Measurements from ENCODE around the gene CMTM6. TPM values are rescaled to one million over a fixed set of nuclear protein-coding genes. Genes with fewer than 3 reads are reported as not detected.
"Not testable (repeated sequence)": the region's sequence is repeated elsewhere in the genome, so short reads cannot be mapped to it uniquely, and the experiment has no call there.

The CMTM6 gene
- total RNA-seq, 4 donors from 2014 or later: 63.8 to 124 (median 71.3) TPM

GRCh38 chr3:32474201-32474600, 28.5 kb downstream of the CMTM6 start:
- H3K4me1 ChIP-seq: peaks cover 4 to 13% of the 10 kb centered on the region in 2 donors
- no peaks in the 10 kb centered on the region for H3K27me3 ChIP-seq
- H3K36me3 ChIP-seq: no peaks in the 10 kb centered on the region
- no peak for DNase-seq
- H3K4me3 ChIP-seq (replicated peaks in 1 of 3): no peak overlapping the region
- H3K27ac ChIP-seq: no peak overlapping the region
- intact Hi-C loops (cut with DNase I): no loop called here
- TF ChIP-seq POLR2A (IDR thresholded peaks at IDR 0.05): no peak
- TF ChIP-seq CTCF (IDR thresholded peaks at IDR 0.05): no peak
- 95 to 96% methylated on average over 2 of the region's 2 CpGs for WGBS, 2 donors
- H3K9me3 ChIP-seq: no peaks in the 10 kb centered on the region

- H3K4me1 ChIP-seq: peaks cover 9 to 19% of the 10 kb centered on the region in 2 donors
- intact Hi-C loops (cut with DNase I): not testable (repeated sequence)
- WGBS, 2 donors: 90 to 93% methylated on average over 12 of the region's 12 CpGs
These were observed 30.5 kb downstream of the CMTM6 start for GRCh38 chr3:32472151-32472550.

GRCh38 chr3:32471246-32471645, 31.4 kb downstream of the CMTM6 start:
- Histone ChIP-seq H3K36me3 (no peaks in the 10 kb centered on the region), H3K9me3 (no peaks in the 10 kb centered on the region), H3K4me3 (replicated peaks in 1 of 3) (no peak overlapping the region), H3K4me1 (peaks cover 9 to 19% of the 10 kb centered on the region in 2 donors), H3K27me3 (no peaks in the 10 kb centered on the region), H3K27ac (no peak overlapping the region)
- TF ChIP-seq POLR2A (IDR thresholded peaks at IDR 0.05) (no peak), CTCF (IDR thresholded peaks at IDR 0.05) (no peak)
- 93 to 97% methylated on average over 3 of the region's 3 CpGs for WGBS, 2 donors
- DNase-seq: no peak
- intact Hi-C loops (cut with DNase I): no loop called here

More at GRCh38 chr3:32472151-32472550, 30.5 kb downstream of the CMTM6 start:
- not testable (repeated sequence) for H3K9me3 ChIP-seq; H3K27ac ChIP-seq; H3K36me3 ChIP-seq; H3K4me3 ChIP-seq (replicated peaks in 1 of 3); H3K27me3 ChIP-seq; DNase-seq

GRCh38 chr3:32470362-32470761, 32.3 kb downstream of the CMTM6 start:
- intact Hi-C loops (cut with DNase I): no loop called here
- no peak for TF ChIP-seq CTCF (IDR thresholded peaks at IDR 0.05)
- TF ChIP-seq POLR2A (IDR thresholded peaks at IDR 0.05): no peak

GRCh38 chr3:32469151-32469874, 33.3 kb downstream of the CMTM6 start:
- 79 to 80% methylated on average over 7 of the region's 7 CpGs for WGBS, 2 donors
- peak overlapping the region in 2 of 3 donors; percentile 67 to 74 for H3K27ac ChIP-seq
- no peak overlapping the region for H3K4me3 ChIP-seq (replicated peaks in 1 of 3)
- TF ChIP-seq POLR2A (IDR thresholded peaks at IDR 0.05): no peak
- no peak for TF ChIP-seq CTCF (IDR thresholded peaks at IDR 0.05)
- no peaks in the 10 kb centered on the region for H3K9me3 ChIP-seq
- peaks cover 9 to 19% of the 10 kb centered on the region in 2 donors for H3K4me1 ChIP-seq
- intact Hi-C loops (cut with DNase I): loop anchor here (5.0 to 10.0 kb wide), 2 partner anchors 92 to 175 kb away; no protein-coding TSS in a partner anchor
- H3K36me3 ChIP-seq: no peaks in the 10 kb centered on the region
- H3K27me3 ChIP-seq: no peaks in the 10 kb centered on the region
- no peak for DNase-seq

More at GRCh38 chr3:32470362-32470761, 32.3 kb downstream of the CMTM6 start:
- Histone ChIP-seq H3K27me3 (no peaks in the 10 kb centered on the region), H3K9me3 (no peaks in the 10 kb centered on the region), H3K4me3 (replicated peaks in 1 of 3) (no peak overlapping the region), H3K4me1 (peaks cover 9 to 19% of the 10 kb centered on the region in 2 donors), H3K27ac (peak overlapping the region; percentile 60 to 75 (median 74)), H3K36me3 (no peaks in the 10 kb centered on the region)
- no peak for DNase-seq
- WGBS, 2 donors: 93 to 96% methylated on average over 5 of the region's 5 CpGs
